CD14-positive monocyte (primary cell): ENCODE results near the gene PRC1. TPM values are rescaled to one million over a fixed set of nuclear protein-coding genes. Genes with fewer than 3 reads are reported as not detected.

Experiments used
- DNase-seq, 3 donors: peaks; one replicate each; pipeline ENCODE4 v3.0.0-alpha.2; 2011 to 2022
- H2AFZ ChIP-seq: 2 replicates; pipeline ENCODE4 v1.6.0; 2012; ENCODE audit warnings: mild to moderate bottlenecking, low read depth, low read length, inconsistent platforms; ENCODE audit not compliant: insufficient read depth, poor library complexity, severe bottlenecking
- H3K27ac ChIP-seq, 2 donors: 1 replicate in 1 of 2; 2 replicates in 1 of 2; pipeline ENCODE4 v1.5.1; 2012 to 2013; ENCODE audit warnings: low read length in 2 of 2, control low read depth in 1 of 2, inconsistent platforms in 1 of 2, low read depth in 1 of 2, mild to moderate bottlenecking in 1 of 2
- H3K27me3 ChIP-seq, 2 donors: one replicate each; pipeline versions ENCODE4 v1.6.0 to v1.6.1; 2011 to 2013; ENCODE audit warnings: low read length in 2 of 2; ENCODE audit not compliant: control insufficient read depth in 2 of 2, insufficient read depth in 2 of 2
- H3K36me3 ChIP-seq, 2 donors: replicated peaks in 1 of 2; 1 replicate in 1 of 2; 2 replicates in 1 of 2; pipeline versions ENCODE4 v1.5.1 to v1.6.1; 2012 to 2013; ENCODE audit warnings: low read length in 2 of 2, control low read depth in 1 of 2, inconsistent platforms in 1 of 2, mild to moderate bottlenecking in 1 of 2; ENCODE audit not compliant: insufficient read depth in 2 of 2, control insufficient read depth in 1 of 2
- H3K4me1 ChIP-seq, 2 donors: 1 replicate in 1 of 2; 2 replicates in 1 of 2; pipeline versions ENCODE4 v1.5.1 to v1.6.1; 2012 to 2013; ENCODE audit warnings: low read length in 2 of 2, control low read depth in 1 of 2, inconsistent platforms in 1 of 2, mild to moderate bottlenecking in 1 of 2, moderate library complexity in 1 of 2; ENCODE audit not compliant: insufficient read depth in 2 of 2, control insufficient read depth in 1 of 2
- H3K4me2 ChIP-seq: replicated peaks from 2 replicates; pipeline ENCODE3; 2012; ENCODE audit warnings: low read length, moderate library complexity, mild to moderate bottlenecking; ENCODE audit not compliant: poor library complexity, severe bottlenecking; ENCODE audit errors: extremely low read depth
- H3K4me3 ChIP-seq, 3 experiments: fragments of 200-600 bp in 1 of 3; sonication (generic) in 1 of 3; replicated peaks in 1 of 3; 1 replicate in 2 of 3; 2 replicates in 1 of 3; pipeline ENCODE4 v1.5.1; 2011 to 2013; ENCODE audit warnings: low read length in 3 of 3, mild to moderate bottlenecking in 3 of 3, control low read depth in 2 of 3, low read depth in 2 of 3, inconsistent platforms in 1 of 3, moderate library complexity in 1 of 3
- H3K79me2 ChIP-seq: 2 replicates; pipeline ENCODE4 v1.6.0; 2012; ENCODE audit warnings: mild to moderate bottlenecking, control low read depth, inconsistent platforms, low read length, moderate library complexity; ENCODE audit not compliant: insufficient read depth
- H3K9ac ChIP-seq: 2 replicates; pipeline ENCODE4 v1.6.0; 2017; ENCODE audit warnings: low read length, mild to moderate bottlenecking; ENCODE audit not compliant: insufficient read depth, poor library complexity, severe bottlenecking
- H3K9me3 ChIP-seq, 2 donors: replicated peaks in 1 of 2; 1 replicate in 1 of 2; 2 replicates in 1 of 2; pipeline versions ENCODE4 v1.5.1 to v1.6.1; 2012 to 2013; ENCODE audit warnings: low read length in 2 of 2, control low read depth in 1 of 2; ENCODE audit not compliant: control insufficient read depth in 1 of 2, insufficient read depth in 1 of 2
- H4K20me1 ChIP-seq: 2 replicates; pipeline ENCODE4 v1.6.0; 2012; ENCODE audit warnings: mild to moderate bottlenecking, low read length, control low read depth, moderate library complexity; ENCODE audit not compliant: insufficient read depth
- H3K27ac Mint-ChIP-seq, 7 donors: one replicate each; pipeline ENCODE4 v1.8.0; 2020; ENCODE audit warnings: mild to moderate bottlenecking in 7 of 7, mixed read lengths in 7 of 7, moderate library complexity in 6 of 7, inconsistent platforms in 2 of 7
- H3K27me3 Mint-ChIP-seq, 3 donors: one replicate each; pipeline ENCODE4 v1.8.0; 2021 to 2022; ENCODE audit warnings: low read depth in 3 of 3, mild to moderate bottlenecking in 3 of 3, mixed read lengths in 3 of 3, moderate library complexity in 3 of 3, inconsistent platforms in 1 of 3
- H3K36me3 Mint-ChIP-seq, 2 donors: one replicate each; pipeline ENCODE4 v1.8.0; 2020; ENCODE audit warnings: mixed read lengths in 2 of 2, inconsistent platforms in 1 of 2, mild to moderate bottlenecking in 1 of 2
- H3K4me1 Mint-ChIP-seq: one replicate; pipeline ENCODE4 v1.8.0; 2020; ENCODE audit warnings: mild to moderate bottlenecking, mixed read lengths
- H3K4me3 Mint-ChIP-seq, 2 donors: one replicate each; pipeline ENCODE4 v1.8.0; 2020; ENCODE audit warnings: mild to moderate bottlenecking in 2 of 2, mixed read lengths in 2 of 2, moderate library complexity in 1 of 2
- H3K9me3 Mint-ChIP-seq, 7 donors: one replicate each; pipeline ENCODE4 v1.8.0; 2020 to 2022; ENCODE audit warnings: mixed read lengths in 7 of 7, mild to moderate bottlenecking in 6 of 7, moderate library complexity in 6 of 7, inconsistent platforms in 2 of 7
- CTCF ChIP-seq: fragments of 200-600 bp; IDR thresholded peaks from one replicate; pipeline ENCODE4 v1.8.0; 2022; ENCODE audit warnings: antibody characterized with exemption, mild to moderate bottlenecking
- WGBS: methylation state at CpG from one replicate; pipeline ENCODE4 v1.1.5; 2013; ENCODE audit warnings: missing lambda C conversion rate; ENCODE audit not compliant: insufficient coverage; 5-methylcytosine and 5-hydroxymethylcytosine counted together
- intact Hi-C, 2 donors: fragments of 100-400 bp; cut with micrococcal nuclease; formaldehyde crosslinking; loops; one replicate each; pipeline versions ENCODE4 v1.15.0 to v1.15.1; 2023
- polyA plus RNA-seq, 3 donors: library from polyadenylated mRNA; depleted of rRNA in 1 of 3; unstranded in 2 of 3; stranded (reverse) in 1 of 3; fragments of 300-500 nt in 2 of 3; fragments of >200 nt in 1 of 3; fragmentation: Illumina TruSeq in 2 of 3; gene quantifications; 1 replicate in 2 of 3; 2 replicates in 1 of 3; pipeline ENCODE4 v1.2.3, GENCODE V29; 2012 to 2021

Gene PRC1
- polyA plus RNA-seq, 3 donors, result 1.6 to 6.9 (median 2.0) TPM

GRCh38 chr15:90979582-90979981 lies 14.8 kb downstream of the PRC1 start:
- no peaks in the 10 kb centered on the region for H3K9me3 Mint-ChIP-seq
- peaks cover 15% of the 10 kb centered on the region for H3K4me1 Mint-ChIP-seq
- Histone ChIP-seq H2AFZ (no peak overlapping the region), H3K79me2 (peaks cover 36% of the 10 kb centered on the region), H3K4me1 (peaks cover 12 to 14% of the 10 kb centered on the region in 2 donors), H3K27me3 (no peaks in the 10 kb centered on the region), H3K4me2 (no peak overlapping the region), H3K9ac (no peak overlapping the region), H3K4me3 (no peak overlapping the region), H3K36me3 (peaks cover 33 to 66% of the 10 kb centered on the region in 2 donors), H4K20me1 (no peaks in the 10 kb centered on the region), H3K27ac (peak overlapping the region in 1 of 2 donors; percentile 10), H3K9me3 (no peaks in the 10 kb centered on the region)
- no peak for DNase-seq
- no peak overlapping the region for H3K27ac Mint-ChIP-seq
- H3K4me3 Mint-ChIP-seq, result no peak overlapping the region
- WGBS, result no CpG with 5 or more reads among the region's 1 CpG
- intact Hi-C loops, result no loop called here
- no peak for TF ChIP-seq CTCF
- peaks cover 40 to 71% of the 10 kb centered on the region in 2 donors for H3K36me3 Mint-ChIP-seq
- no peaks in the 10 kb centered on the region for H3K27me3 Mint-ChIP-seq

- Histone ChIP-seq H3K4me3 (no peak overlapping the region), H3K4me1 (no peaks in the 10 kb centered on the region), H3K4me2 (no peak overlapping the region), H2AFZ (no peak overlapping the region), H3K27me3 (no peaks in the 10 kb centered on the region), H3K9me3 (no peaks in the 10 kb centered on the region), H3K9ac (no peak overlapping the region), H3K27ac (no peak overlapping the region), H3K36me3 (peaks cover 50 to 92% of the 10 kb centered on the region in 2 donors), H4K20me1 (no peaks in the 10 kb centered on the region), H3K79me2 (no peaks in the 10 kb centered on the region)
- TF ChIP-seq CTCF, result no peak
- WGBS, result 98% methylated on average over 21 of the region's 21 CpGs
- Mint-ChIP-seq H3K4me3 (no peak overlapping the region), H3K27me3 (no peaks in the 10 kb centered on the region), H3K4me1 (no peaks in the 10 kb centered on the region), H3K27ac (peak overlapping the region in 1 of 7 donors; percentile 54), H3K9me3 (no peaks in the 10 kb centered on the region), H3K36me3 (peaks cover 52 to 78% of the 10 kb centered on the region in 2 donors)
- intact Hi-C loops, result no loop called here
- DNase-seq, result no peak
Measured at GRCh38 chr15:90974216-90974615, 20.1 kb downstream of the PRC1 start.
